A673 (cell line): ENCODE data around the gene DND1. TPM values are rescaled to one million over a fixed set of nuclear protein-coding genes. Genes with fewer than 3 reads are reported as not detected.
"Not testable (repeated sequence)": the region's sequence is repeated elsewhere in the genome, so short reads cannot be mapped to it uniquely, and the experiment has no call there.

Experiments
- BruUV-seq: library from RNA; stranded (reverse); fragments of 400-500 nt; replicated peaks from 2 replicates; lab custom pipeline; 2021; lab: Mats Ljungman, UMichigan
- CTCF ChIA-PET: fragments of 300-600 bp; sonication (Branson Sonifier 250); formaldehyde crosslinking; loops from one replicate; lab custom pipeline; 2022; ENCODE audit warnings: antibody characterized with exemption; lab: Charles Lee
- POLR2A ChIA-PET: fragments of 300-600 bp; sonication (Branson Sonifier 250); formaldehyde crosslinking; loops from one replicate; lab custom pipeline; 2022; ENCODE audit warnings: antibody characterized with exemption; ENCODE audit not compliant: low non-redundant PET; lab: Charles Lee
- DNase-seq: peaks from one replicate; pipeline ENCODE4 v3.0.0-alpha.2; 2015; ENCODE audit warnings: low spot score
- H3K27ac ChIP-seq: fragments of 200-600 bp; sonication (generic); 2 replicates; pipeline ENCODE4 v1.5.1; 2016; ENCODE audit warnings: mixed run types, low read depth, mild to moderate bottlenecking, mixed read lengths, antibody characterized with exemption, low read length; ENCODE audit not compliant: poor library complexity, severe bottlenecking
- H3K27me3 ChIP-seq: fragments of 200-600 bp; sonication (generic); replicated peaks from 2 replicates; pipeline ENCODE4 v1.6.1; 2017; ENCODE audit warnings: mixed run types, low read depth, mild to moderate bottlenecking, mixed read lengths, antibody characterized with exemption, low read length; ENCODE audit not compliant: insufficient read depth, poor library complexity
- H3K36me3 ChIP-seq: fragments of 200-600 bp; sonication (generic); 2 replicates; pipeline ENCODE4 v1.6.1; 2016; ENCODE audit warnings: mixed run types, mild to moderate bottlenecking, mixed read lengths, antibody characterized with exemption, low read length; ENCODE audit not compliant: insufficient read depth, poor library complexity, severe bottlenecking
- H3K4me1 ChIP-seq: fragments of 200-600 bp; sonication (generic); 2 replicates; pipeline ENCODE4 v1.6.1; 2017; ENCODE audit warnings: mixed run types, mild to moderate bottlenecking, mixed read lengths, antibody characterized with exemption, low read length; ENCODE audit not compliant: insufficient read depth, poor library complexity, severe bottlenecking
- H3K4me3 ChIP-seq: fragments of 200-600 bp; sonication (generic); 2 replicates; pipeline ENCODE4 v1.5.1; 2016; ENCODE audit warnings: low read depth, mixed run types, mild to moderate bottlenecking, mixed read lengths, low read length; ENCODE audit not compliant: poor library complexity, severe bottlenecking
- H3K9me3 ChIP-seq: fragments of 200-600 bp; sonication (generic); 2 replicates; pipeline ENCODE4 v1.6.1; 2016; ENCODE audit warnings: mixed run types, low read depth, mild to moderate bottlenecking, mixed read lengths, antibody characterized with exemption, low read length; ENCODE audit not compliant: poor library complexity, severe bottlenecking
- CTCF ChIP-seq: fragments of 300-800, 200-600 bp; sonication (generic); conservative IDR thresholded peaks from 2 replicates; pipeline ENCODE4 v1.5.1; 2017; ENCODE audit warnings: low read depth, mild to moderate bottlenecking, antibody characterized with exemption, low read length, moderate library complexity, mixed read lengths
- EZH2 ChIP-seq: fragments of 200-600 bp; sonication (generic); IDR thresholded peaks from 2 replicates; pipeline ENCODE4 v1.6.1; 2017; ENCODE audit warnings: borderline replicate concordance, low read depth, mild to moderate bottlenecking, mixed read lengths, antibody characterized with exemption, low read length; ENCODE audit not compliant: poor library complexity, severe bottlenecking
- intact Hi-C: fragments of 100-400 bp; cut with micrococcal nuclease; formaldehyde crosslinking; loops from one replicate; pipeline ENCODE4 v1.10.0; 2022; ENCODE audit not compliant: unreplicated experiment
- total RNA-seq: library from RNA; stranded (reverse); gene quantifications from 2 replicates; pipeline ENCODE4 v1.2.3, GENCODE V29; 2021

DND1 gene
- total RNA-seq, 1 experiment from 2014 or later: 2.3 TPM

- peaks cover 23% of the 10 kb centered on the region for H3K4me1 ChIP-seq
- no TSS peak for BruUV-seq
- H3K9me3 ChIP-seq: no peaks in the 10 kb centered on the region
- H3K27me3 ChIP-seq: no peaks in the 10 kb centered on the region
- H3K36me3 ChIP-seq: peaks cover 38% of the 10 kb centered on the region
- CTCF ChIA-PET: interaction anchor here (1.5 kb wide), 1 partner anchor 279 kb away, joined by 3 read pairs; no protein-coding TSS in a partner anchor
- H3K4me3 ChIP-seq: no peak overlapping the region
- intact Hi-C loops: no loop called here
- H3K27ac ChIP-seq: no peak overlapping the region
- DNase-seq: no peak
- POLR2A ChIA-PET: no interaction called here
- TF ChIP-seq EZH2 (no peak), CTCF (no peak)
Observed at GRCh38 chr5:140641716-140642115, 31.7 kb downstream of the DND1 start.

GRCh38 chr5:140639148-140639981, 34.0 kb downstream of the DND1 start, which contains the start of gene TMCO6:
TMCO6 (plus strand) TSS chr5:140639451; CDS start chr5:140639528, 77 bp downstream.
- H3K4me1 ChIP-seq: peaks cover 17% of the 10 kb centered on the region
- TSS peak; percentile 65 for BruUV-seq
- no peaks in the 10 kb centered on the region for H3K9me3 ChIP-seq
- peaks cover 22% of the 10 kb centered on the region for H3K36me3 ChIP-seq
- peak; percentile 72 for TF ChIP-seq CTCF
- no peak for TF ChIP-seq EZH2
- POLR2A ChIA-PET: no interaction called here
- no peaks in the 10 kb centered on the region for H3K27me3 ChIP-seq
- DNase-seq: peak; percentile 97
- peak within 1 kb of the TSS; percentile 93 for H3K27ac ChIP-seq
- intact Hi-C loops: loop anchor here (5.0 kb wide), 2 partner anchors 77 to 267 kb away; partner anchors contain the start of genes APBB3 and SLC35A4
- CTCF ChIA-PET: no interaction called here
- H3K4me3 ChIP-seq: peak within 1 kb of the TSS; percentile 91

- peaks cover 17% of the 10 kb centered on the region for H3K4me1 ChIP-seq
- H3K9me3 ChIP-seq, BruUV-seq, H3K27me3 ChIP-seq, POLR2A ChIA-PET, DNase-seq: not testable (repeated sequence)
- H3K4me3 ChIP-seq: peak overlapping the region; percentile 91
- peaks cover 17% of the 10 kb centered on the region for H3K36me3 ChIP-seq
- H3K27ac ChIP-seq: peak overlapping the region; percentile 93
- CTCF ChIA-PET: interaction anchor here (0.7 kb wide), 1 partner anchor 28 kb away, joined by 4 read pairs; no protein-coding TSS in a partner anchor
- intact Hi-C loops: loop anchor here (5.0 kb wide), 2 partner anchors 77 to 267 kb away; partner anchors contain the start of genes APBB3 and SLC35A4
Observed at GRCh38 chr5:140638898-140639147, 34.6 kb downstream of the DND1 start.
